OCI-LY7 (cell line): Measurements from ENCODE around the gene RGS10. TPM values are rescaled to one million over a fixed set of nuclear protein-coding genes. Genes with fewer than 3 reads are reported as not detected.

Experiments used
- BruUV-seq: library from RNA; stranded (reverse); fragments of 400-500 nt; replicated peaks from 2 replicates; lab custom pipeline; 2021; lab: Mats Ljungman, UMichigan
- CTCF ChIA-PET: fragments of 300-600 bp; sonication (Branson Sonifier 250); formaldehyde crosslinking; loops from one replicate; lab custom pipeline; 2022; ENCODE audit warnings: antibody characterized with exemption; ENCODE audit not compliant: unreplicated experiment; lab: Charles Lee
- POLR2A ChIA-PET: fragments of 300-600 bp; sonication (Branson Sonifier 250); formaldehyde crosslinking; loops from one replicate; lab custom pipeline; 2022; ENCODE audit warnings: antibody characterized with exemption; lab: Charles Lee
- DNase-seq: peaks from one replicate; pipeline ENCODE4 v3.0.0-alpha.2; 2015; ENCODE audit warnings: low spot score
- H2AFZ ChIP-seq: fragments of 200-600 bp; sonication (generic), shearing (Covaris generic); 2 replicates; pipeline ENCODE4 v1.6.1; 2014; ENCODE audit warnings: mild to moderate bottlenecking, antibody characterized with exemption, low read length, moderate library complexity
- H3K27ac ChIP-seq: fragments of 200-600 bp; sonication (generic); 2 replicates; pipeline ENCODE4 v1.5.1; 2014; ENCODE audit warnings: mixed run types, low read depth, mild to moderate bottlenecking, moderate library complexity, low read length, inconsistent platforms; ENCODE audit not compliant: poor library complexity, severe bottlenecking
- H3K36me3 ChIP-seq: fragments of 200-600 bp; sonication (generic); 2 replicates; pipeline ENCODE4 v1.6.1; 2014; ENCODE audit warnings: mild to moderate bottlenecking, antibody characterized with exemption, low read length, moderate library complexity, mixed read lengths; ENCODE audit not compliant: insufficient read depth
- H3K4me1 ChIP-seq: fragments of 200-600 bp; sonication (generic); 2 replicates; pipeline ENCODE4 v1.5.1; 2014; ENCODE audit warnings: mild to moderate bottlenecking, low read length; ENCODE audit not compliant: insufficient read depth, poor library complexity, severe bottlenecking
- H3K4me2 ChIP-seq: fragments of 200-600 bp; sonication (generic); 2 replicates; pipeline ENCODE4 v1.6.1; 2014; ENCODE audit warnings: mild to moderate bottlenecking, low read length
- H3K4me3 ChIP-seq: fragments of 200-600 bp; sonication (generic); 2 replicates; pipeline ENCODE4 v1.5.1; 2014; ENCODE audit warnings: mild to moderate bottlenecking, low read depth, low read length; ENCODE audit not compliant: poor library complexity, severe bottlenecking
- H3K79me2 ChIP-seq: fragments of 200-600 bp; sonication (generic); 2 replicates; pipeline ENCODE4 v1.6.1; 2016; ENCODE audit warnings: low read depth, mild to moderate bottlenecking, low read length, moderate library complexity, mixed read lengths; ENCODE audit not compliant: insufficient read depth
- H3K9me2 ChIP-seq: fragments of 200-600 bp; sonication (generic); 2 replicates; pipeline ENCODE4 v1.6.1; 2016; ENCODE audit warnings: mild to moderate bottlenecking, low read length, mixed read lengths; ENCODE audit not compliant: insufficient read depth
- H3K9me3 ChIP-seq: fragments of 200-600 bp; sonication (generic); 2 replicates; pipeline ENCODE4 v1.6.1; 2014; ENCODE audit warnings: mild to moderate bottlenecking, mixed run types, low read length, mixed read lengths
- H4K20me1 ChIP-seq: fragments of 200-600 bp; sonication (generic); 2 replicates; pipeline ENCODE4 v1.6.1; 2014; ENCODE audit warnings: mild to moderate bottlenecking, antibody characterized with exemption, low read length, moderate library complexity, mixed read lengths; ENCODE audit not compliant: insufficient read depth
- CTCF ChIP-seq: fragments of 200-600 bp; sonication (generic); conservative IDR thresholded peaks from 2 replicates; pipeline ENCODE4 v1.5.1; 2014; ENCODE audit warnings: mild to moderate bottlenecking, antibody characterized with exemption, low read length, moderate library complexity, mixed read lengths
- EZH2phosphoT487 ChIP-seq: fragments of 200-600 bp; sonication (generic); IDR thresholded peaks from 2 replicates; pipeline ENCODE4 v1.6.1; 2018; ENCODE audit warnings: low read depth, borderline replicate concordance, mild to moderate bottlenecking, mixed run types, antibody characterized with exemption, low read length, moderate library complexity, mixed read lengths
- intact Hi-C: fragments of 100-400 bp; cut with micrococcal nuclease; formaldehyde crosslinking; loops from one replicate; pipeline ENCODE4 v1.10.0; 2022; ENCODE audit not compliant: unreplicated experiment
- total RNA-seq, 2 experiments: library from RNA; depleted of rRNA in 1 of 2; stranded (reverse); fragments of >200 nt in 1 of 2; shearing (Covaris generic) in 1 of 2; gene quantifications; 2 replicates each; pipeline ENCODE4 v1.2.3, GENCODE V29; 2014 to 2022

RGS10 gene
- total RNA-seq, 2 experiments from 2014 or later, result 22.5 to 45.2 TPM

- TF ChIP-seq EZH2phosphoT487 (no peak), CTCF (no peak)
- intact Hi-C loops, result no loop called here
- no peak overlapping the region for H3K27ac ChIP-seq
- H4K20me1 ChIP-seq, result no peaks in the 10 kb centered on the region
- no peaks in the 10 kb centered on the region for H3K9me2 ChIP-seq
- H3K36me3 ChIP-seq, result 0 out of 2 replicates have a peak, but pooled peaks cover 3% of the 10 kb centered on the region
- H3K4me2 ChIP-seq, result no peak overlapping the region
- H3K4me3 ChIP-seq, result no peak overlapping the region
- H2AFZ ChIP-seq, result no peak overlapping the region
- no TSS peak for BruUV-seq
- no peaks in the 10 kb centered on the region for H3K79me2 ChIP-seq
- ChIA-PET CTCF (no interaction called here), POLR2A (interaction anchor here (1.2 kb wide), 1 partner anchor 18 kb away, joined by 4 read pairs; no protein-coding TSS in a partner anchor)
- H3K4me1 ChIP-seq, result peaks cover 10% of the 10 kb centered on the region
- DNase-seq, result no peak
- H3K9me3 ChIP-seq, result no peaks in the 10 kb centered on the region
Measured at GRCh38 chr10:119495545-119495944, 47.0 kb downstream of the RGS10 start.

- Histone ChIP-seq H3K27ac (no peak overlapping the region), H3K9me3 (no peaks in the 10 kb centered on the region), H2AFZ (no peak overlapping the region), H3K4me1 (peaks cover 5% of the 10 kb centered on the region), H4K20me1 (no peaks in the 10 kb centered on the region), H3K36me3 (0 out of 2 replicates have a peak, but pooled peaks cover 3% of the 10 kb centered on the region), H3K4me3 (no peak overlapping the region), H3K79me2 (no peaks in the 10 kb centered on the region), H3K4me2 (no peak overlapping the region), H3K9me2 (no peaks in the 10 kb centered on the region)
- no TSS peak for BruUV-seq
- POLR2A ChIA-PET, result interaction anchor here (1.2 kb wide), 1 partner anchor 17 kb away, joined by 4 read pairs; no protein-coding TSS in a partner anchor
- TF ChIP-seq EZH2phosphoT487 (no peak), CTCF (no peak)
- CTCF ChIA-PET, result no interaction called here
- intact Hi-C loops, result no loop called here
- DNase-seq, result no peak
Measured at GRCh38 chr10:119495021-119495505, 47.5 kb downstream of the RGS10 start.
